ENCODE results near the gene ARL4D. TPM values are rescaled to one million over a fixed set of nuclear protein-coding genes. Genes with fewer than 3 reads are reported as not detected.
"Not testable (repeated sequence)": the region's sequence is repeated elsewhere in the genome, so short reads cannot be mapped to it uniquely, and the experiment has no call there.

ARL4D gene
- total RNA-seq, 2 donors from 2014 or later = 1.7 to 2.5 TPM

DNA sequence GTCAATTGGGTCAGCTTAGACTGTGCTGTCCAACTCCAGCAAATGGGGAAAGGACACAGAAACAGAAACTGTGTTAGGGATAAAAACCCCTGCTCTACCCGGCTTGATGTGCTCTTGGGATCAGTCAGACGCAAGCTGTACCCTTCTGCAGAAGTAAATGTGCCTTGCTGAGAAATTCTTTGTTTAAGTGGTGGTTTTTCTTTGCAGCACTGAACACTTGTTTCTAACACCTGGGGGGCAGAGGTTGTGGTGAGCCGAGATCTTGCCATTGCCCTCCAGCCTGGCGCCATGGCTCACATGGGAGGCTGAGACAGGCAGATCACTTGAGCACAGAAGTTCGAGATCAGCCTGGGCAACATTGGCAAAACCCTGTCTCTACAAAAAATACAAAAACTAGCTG lies 18.5 kb upstream of the ARL4D start:
- peaks cover 3% of the 10 kb centered on the region for H3K4me1 Mint-ChIP-seq
- H3K27me3 Mint-ChIP-seq = no peaks in the 10 kb centered on the region
- no peaks in the 10 kb centered on the region for H3K36me3 Mint-ChIP-seq (ENCODE audit: low read depth)
- no peak overlapping the region for H3K4me3 Mint-ChIP-seq
- no peaks in the 10 kb centered on the region for H3K9me3 Mint-ChIP-seq
- ATAC-seq (replicated peaks) = no peak
- H3K27ac Mint-ChIP-seq = no peak overlapping the region

DNA sequence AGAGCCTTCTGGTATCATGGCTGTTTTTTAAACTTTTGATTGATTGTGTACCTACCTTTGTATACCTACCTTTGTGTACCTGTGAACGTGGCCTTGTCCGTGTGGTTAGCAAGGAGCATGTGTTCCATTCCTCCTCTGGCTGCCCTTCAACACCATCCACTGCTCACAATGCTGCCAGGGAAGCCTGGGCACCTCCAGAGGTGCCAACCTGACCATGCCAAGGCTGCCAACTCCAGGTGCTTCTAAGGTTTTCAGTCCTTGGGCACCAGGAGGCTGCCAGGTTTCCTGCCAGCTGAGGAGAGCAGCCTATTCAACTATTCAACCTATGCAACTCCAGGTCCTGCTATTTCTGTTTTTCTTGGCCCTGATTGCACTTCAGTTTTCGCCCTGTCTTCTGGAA lies 17.6 kb upstream of the ARL4D start:
- Mint-ChIP-seq H3K27ac (no peak overlapping the region), H3K27me3 (no peaks in the 10 kb centered on the region), H3K36me3 (ENCODE audit: low read depth) (no peaks in the 10 kb centered on the region), H3K4me1 (peaks cover 3% of the 10 kb centered on the region), H3K4me3 (no peak overlapping the region), H3K9me3 (no peaks in the 10 kb centered on the region)
- ATAC-seq (replicated peaks) = no peak

DNA sequence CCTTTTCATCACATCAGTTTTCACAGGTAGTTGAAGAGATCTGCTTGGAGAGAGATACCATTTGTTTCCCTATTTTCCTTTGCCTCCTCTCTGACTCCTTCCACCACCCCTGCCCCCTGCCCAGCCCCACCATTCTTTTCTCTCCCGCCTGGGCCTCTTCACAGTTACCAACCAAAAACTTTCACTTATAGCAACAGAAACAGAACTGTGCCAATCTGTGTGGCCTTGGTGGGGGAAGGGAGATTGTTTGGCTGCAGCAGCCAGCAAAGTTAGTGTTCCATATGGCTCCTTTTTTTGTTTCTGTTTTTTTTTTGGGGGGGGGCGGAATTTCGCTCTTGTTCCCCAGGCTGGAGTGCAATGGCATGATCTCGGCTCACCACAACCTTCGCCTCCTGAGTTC lies 17.2 kb upstream of the ARL4D start:
- peaks cover 3% of the 10 kb centered on the region for H3K4me1 Mint-ChIP-seq
- no peaks in the 10 kb centered on the region for H3K9me3 Mint-ChIP-seq
- no peak overlapping the region for H3K4me3 Mint-ChIP-seq
- no peaks in the 10 kb centered on the region for H3K27me3 Mint-ChIP-seq
- H3K27ac Mint-ChIP-seq = no peak overlapping the region
- no peak for ATAC-seq (replicated peaks)
- no peaks in the 10 kb centered on the region for H3K36me3 Mint-ChIP-seq (ENCODE audit: low read depth)

DNA sequence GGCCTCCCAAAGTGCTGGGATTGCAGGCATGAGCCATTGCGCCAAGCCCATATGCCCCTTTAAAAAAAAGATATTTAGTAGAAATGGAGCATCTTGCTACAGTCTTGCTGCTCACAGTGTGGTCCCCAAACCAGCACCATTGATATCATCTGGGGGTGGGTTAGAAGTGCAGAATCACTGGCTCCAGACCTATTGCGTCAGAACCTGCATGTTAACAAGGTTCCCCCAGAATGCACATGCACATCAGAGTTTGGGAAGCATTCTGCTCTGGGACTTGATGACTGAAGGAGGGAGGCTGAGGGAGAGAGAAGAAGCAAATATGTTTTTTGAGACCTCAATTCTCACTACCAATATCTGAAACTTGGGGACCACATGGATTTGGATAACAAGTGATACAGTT lies 16.0 kb upstream of the ARL4D start:
- no peak overlapping the region for H3K27ac Mint-ChIP-seq
- peaks cover 8% of the 10 kb centered on the region for H3K4me1 Mint-ChIP-seq
- H3K9me3 Mint-ChIP-seq = no peaks in the 10 kb centered on the region
- H3K4me3 Mint-ChIP-seq = no peak overlapping the region
- no peak for ATAC-seq (replicated peaks)
- H3K36me3 Mint-ChIP-seq (ENCODE audit: low read depth) = no peaks in the 10 kb centered on the region
- H3K27me3 Mint-ChIP-seq = no peaks in the 10 kb centered on the region

DNA sequence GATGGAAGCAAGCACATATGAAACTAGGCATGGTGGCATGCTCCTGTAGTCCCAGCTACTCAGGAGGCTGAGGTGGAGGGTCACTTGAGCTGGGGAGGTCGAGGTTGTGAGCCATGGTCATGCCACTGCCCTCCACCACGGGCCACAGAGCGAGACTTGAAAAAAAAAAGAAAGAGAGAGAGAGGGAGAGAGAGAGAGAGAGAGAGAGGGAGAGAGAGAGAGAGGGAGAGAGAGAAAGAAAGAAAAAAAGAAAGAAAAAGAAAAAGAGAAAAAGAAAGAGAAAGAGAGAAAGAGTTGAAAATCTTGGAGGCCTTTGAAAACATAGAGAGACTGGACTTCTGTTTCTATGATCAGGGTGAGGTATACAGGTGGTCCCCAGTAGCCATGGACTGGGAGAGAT lies 15.4 kb upstream of the ARL4D start:
- Mint-ChIP-seq H3K36me3 (ENCODE audit: low read depth) (peaks cover 4% of the 10 kb centered on the region), H3K9me3 (no peaks in the 10 kb centered on the region), H3K27ac (no peak overlapping the region), H3K4me3 (no peak overlapping the region), H3K27me3 (no peaks in the 10 kb centered on the region), H3K4me1 (peaks cover 8% of the 10 kb centered on the region)
- no peak for ATAC-seq (replicated peaks)

DNA sequence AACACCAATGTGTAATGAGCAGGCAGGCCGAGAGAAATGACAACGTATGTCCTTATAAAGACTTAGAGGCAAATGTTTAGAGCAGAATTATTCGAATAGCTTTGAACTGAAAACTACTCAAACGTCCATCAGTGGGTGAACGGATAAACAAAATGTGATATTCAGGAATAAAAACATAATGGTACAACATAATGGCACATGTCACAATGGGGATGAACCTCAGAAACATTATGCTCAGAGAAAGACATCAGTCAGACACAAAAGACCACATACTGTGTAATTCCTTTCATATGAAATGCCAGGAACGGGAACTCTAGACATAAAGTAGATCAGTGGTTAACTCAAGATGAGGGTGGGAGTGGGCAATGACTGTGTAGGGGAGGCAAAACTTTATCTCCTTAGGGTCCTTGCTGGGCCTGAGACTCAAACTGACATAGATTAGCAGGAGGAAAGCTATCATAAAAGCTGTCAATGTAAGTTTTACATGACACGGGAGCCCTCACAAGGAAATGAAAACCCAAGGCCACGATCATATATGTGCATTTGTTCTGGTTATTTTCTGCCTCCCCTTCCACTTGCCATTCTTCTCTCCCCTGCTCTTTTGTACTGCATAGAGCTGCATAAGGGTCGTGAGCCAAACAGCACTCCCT lies 14.8 kb upstream of the ARL4D start:
- Mint-ChIP-seq H3K27ac (no peak overlapping the region), H3K4me3 (no peak overlapping the region), H3K36me3 (ENCODE audit: low read depth) (peaks cover 6% of the 10 kb centered on the region), H3K9me3 (no peaks in the 10 kb centered on the region), H3K4me1 (peaks cover 8% of the 10 kb centered on the region), H3K27me3 (no peaks in the 10 kb centered on the region)
- ATAC-seq (replicated peaks) = no peak

DNA sequence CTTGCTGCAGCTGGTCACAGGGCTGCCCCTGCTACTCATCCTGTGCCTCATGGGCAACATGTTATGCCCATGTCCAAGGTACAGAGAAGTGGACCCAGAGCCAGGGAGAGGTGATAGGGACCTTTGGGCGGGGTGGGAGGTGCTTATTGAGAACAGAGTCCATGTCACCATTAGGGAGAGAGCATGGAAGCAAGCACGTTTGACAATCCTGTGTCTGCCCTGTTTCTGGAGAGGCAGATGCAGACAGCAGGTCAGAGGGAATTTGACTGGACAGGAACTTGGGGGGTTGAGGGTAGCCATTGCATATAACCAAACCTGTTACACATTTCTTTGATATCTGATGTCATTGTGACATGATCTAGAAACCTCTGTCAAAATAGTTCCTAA lies 14.3 kb upstream of the ARL4D start:
- ATAC-seq (replicated peaks) = no peak
- H3K9me3 Mint-ChIP-seq = no peaks in the 10 kb centered on the region
- H3K36me3 Mint-ChIP-seq (ENCODE audit: low read depth) = peaks cover 6% of the 10 kb centered on the region
- no peak overlapping the region for H3K4me3 Mint-ChIP-seq
- no peaks in the 10 kb centered on the region for H3K27me3 Mint-ChIP-seq
- no peak overlapping the region for H3K27ac Mint-ChIP-seq
- H3K4me1 Mint-ChIP-seq = peaks cover 8% of the 10 kb centered on the region

DNA sequence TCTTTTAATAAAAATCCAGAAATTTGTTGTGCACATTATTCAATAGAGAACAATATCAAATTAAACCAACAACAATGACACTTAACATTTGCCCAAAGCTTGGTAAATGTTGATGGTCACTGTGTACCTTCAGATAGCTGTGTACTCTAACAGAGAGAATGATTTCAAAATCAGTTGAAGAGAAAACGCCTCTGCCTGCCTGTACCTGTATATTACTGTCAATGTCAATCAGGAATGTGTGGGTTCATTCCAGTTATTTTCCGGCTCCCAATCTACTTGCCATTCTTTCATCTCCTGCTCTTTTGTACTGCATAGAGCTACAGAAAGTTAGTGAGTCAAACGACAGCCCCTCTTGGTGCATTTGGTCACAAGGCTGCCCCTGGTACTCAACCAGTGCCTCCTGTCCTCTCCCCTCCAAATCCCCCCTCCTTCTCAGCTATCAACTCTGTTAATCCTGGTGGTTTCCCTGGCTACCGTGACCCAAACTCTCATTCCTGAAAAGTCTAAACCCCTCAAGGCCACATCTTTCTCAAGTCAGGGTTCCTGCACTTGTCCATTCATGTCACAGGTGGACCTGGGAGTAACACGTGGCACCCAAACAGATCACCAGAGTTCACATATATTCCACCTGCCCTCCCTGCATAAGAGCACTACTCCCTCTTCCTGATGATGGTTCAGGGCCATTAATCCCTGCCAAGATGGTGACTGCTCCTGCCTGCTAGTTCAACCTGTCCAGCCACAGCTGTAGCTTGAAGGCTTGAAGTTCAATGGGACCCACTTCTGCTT lies 13.6 kb upstream of the ARL4D start:
- Mint-ChIP-seq H3K9me3 (no peaks in the 10 kb centered on the region), H3K36me3 (ENCODE audit: low read depth) (peaks cover 6% of the 10 kb centered on the region), H3K27ac (no peak overlapping the region), H3K27me3 (no peaks in the 10 kb centered on the region), H3K4me3 (no peak overlapping the region), H3K4me1 (peaks cover 8% of the 10 kb centered on the region)
- no peak for ATAC-seq (replicated peaks)

DNA sequence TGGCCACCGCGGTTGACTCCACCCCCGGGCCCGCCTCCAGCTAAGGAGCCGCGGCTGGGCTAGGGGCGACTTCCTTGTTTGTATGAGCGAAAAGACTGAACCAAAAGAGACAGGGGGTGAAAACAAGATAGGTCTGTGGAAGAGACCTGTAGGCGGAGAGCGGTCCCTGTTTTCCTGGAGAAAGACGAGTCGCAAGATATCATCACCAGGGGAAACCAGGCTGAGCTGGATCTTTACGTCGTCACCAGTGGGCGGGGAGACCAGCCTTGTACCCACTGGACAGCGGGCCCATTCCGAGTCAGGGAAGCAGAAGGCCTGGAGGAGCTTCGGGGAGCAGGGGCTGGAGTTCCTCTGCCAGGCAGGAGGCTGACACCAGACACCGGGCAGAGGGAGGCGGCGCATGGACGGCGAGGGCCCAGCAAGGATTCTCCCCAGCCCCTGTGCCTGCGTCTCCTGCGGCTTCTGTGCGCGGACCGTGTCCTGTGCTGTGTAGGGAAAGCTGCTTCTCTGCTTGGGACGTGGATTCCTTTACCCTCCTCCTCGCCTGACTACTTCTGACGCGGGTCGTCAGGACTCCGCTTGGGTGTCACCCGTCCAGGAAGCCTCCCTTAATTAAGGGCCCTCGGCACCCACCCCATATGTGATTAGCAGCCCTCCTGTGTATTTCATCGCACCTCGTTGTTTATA lies 10.3 kb upstream of the ARL4D start:
- Mint-ChIP-seq H3K36me3 (ENCODE audit: low read depth) (peaks cover 6% of the 10 kb centered on the region), H3K27me3 (no peaks in the 10 kb centered on the region), H3K27ac (peak overlapping the region; percentile 92), H3K4me1 (peaks cover 8% of the 10 kb centered on the region), H3K4me3 (peak overlapping the region; percentile 89), H3K9me3 (no peaks in the 10 kb centered on the region)
- ATAC-seq (replicated peaks) = peak; percentile 86

DNA sequence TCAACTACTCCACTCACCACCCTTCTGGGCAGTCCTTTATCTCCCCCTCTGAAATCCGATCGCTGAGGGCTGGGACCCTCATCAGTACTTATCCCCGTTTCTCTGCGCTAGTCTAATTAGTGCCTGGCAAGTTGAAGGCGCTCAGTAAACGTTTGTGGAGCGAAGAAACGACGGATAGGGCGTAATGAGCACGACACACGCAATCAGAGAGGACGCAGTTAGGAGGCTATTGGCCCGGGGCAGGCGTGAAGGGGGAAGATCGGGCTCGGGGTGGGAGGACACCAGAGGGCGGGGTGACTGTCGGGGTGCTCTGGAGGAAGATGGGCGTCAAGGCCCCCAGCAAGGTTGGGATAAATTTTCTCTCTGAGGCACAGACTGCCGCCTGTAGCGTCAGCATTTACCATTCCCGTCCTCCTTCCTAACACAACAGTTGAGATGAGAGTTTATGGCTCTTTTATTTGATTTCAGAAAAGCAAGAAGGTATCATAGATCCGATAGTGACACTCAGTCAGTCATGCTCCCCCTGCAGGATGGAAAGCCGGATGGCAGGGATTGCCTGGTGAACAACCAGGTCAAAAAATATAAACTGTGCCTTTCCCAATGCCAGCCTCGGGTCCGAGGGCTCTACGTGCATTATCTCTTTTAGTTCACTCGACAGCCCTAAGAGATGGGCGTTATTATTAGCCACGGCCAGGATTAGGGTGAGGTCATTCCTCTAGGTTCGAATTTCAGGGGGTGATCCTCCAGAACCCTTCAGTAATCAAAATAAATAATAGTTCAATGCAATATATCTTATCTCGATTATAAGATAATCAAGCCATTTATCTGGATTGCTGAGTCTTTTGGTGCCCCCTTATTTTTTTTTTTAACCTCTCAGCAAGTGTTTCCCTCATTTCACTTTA lies 9.5 kb upstream of the ARL4D start:
- Mint-ChIP-seq H3K4me1 (peaks cover 12% of the 10 kb centered on the region), H3K4me3 (peak overlapping the region; percentile 89), H3K27ac (peak overlapping the region; percentile 92), H3K36me3 (ENCODE audit: low read depth) (peaks cover 6% of the 10 kb centered on the region), H3K9me3 (no peaks in the 10 kb centered on the region), H3K27me3 (no peaks in the 10 kb centered on the region)
- peak; percentile 75 for ATAC-seq (replicated peaks)

DNA sequence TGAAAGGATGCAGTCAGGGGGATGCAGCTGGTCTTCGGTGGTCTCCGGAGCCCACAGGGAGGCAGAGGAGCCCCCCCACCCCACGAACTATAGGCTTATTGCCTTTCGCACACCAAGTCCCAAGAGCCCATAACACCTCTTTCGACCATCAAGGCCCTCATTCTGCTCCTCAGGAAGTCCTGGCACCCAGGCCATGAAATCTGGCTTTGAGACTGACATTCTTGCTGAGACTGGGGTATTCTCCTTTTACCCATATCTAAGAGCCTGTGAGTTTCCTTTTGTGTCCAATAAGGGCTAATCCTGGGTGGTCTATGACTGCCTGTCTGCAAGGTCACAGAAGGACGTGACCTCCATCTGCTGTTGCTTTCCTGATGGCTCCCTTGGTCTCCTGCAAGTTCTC lies 6.4 kb upstream of the ARL4D start:
- H3K9me3 Mint-ChIP-seq = no peaks in the 10 kb centered on the region
- no peak overlapping the region for H3K27ac Mint-ChIP-seq
- ATAC-seq (replicated peaks) = no peak
- no peaks in the 10 kb centered on the region for H3K27me3 Mint-ChIP-seq
- H3K4me3 Mint-ChIP-seq = no peak overlapping the region
- H3K4me1 Mint-ChIP-seq = peaks cover 7% of the 10 kb centered on the region
- peaks cover 6% of the 10 kb centered on the region for H3K36me3 Mint-ChIP-seq (ENCODE audit: low read depth)

DNA sequence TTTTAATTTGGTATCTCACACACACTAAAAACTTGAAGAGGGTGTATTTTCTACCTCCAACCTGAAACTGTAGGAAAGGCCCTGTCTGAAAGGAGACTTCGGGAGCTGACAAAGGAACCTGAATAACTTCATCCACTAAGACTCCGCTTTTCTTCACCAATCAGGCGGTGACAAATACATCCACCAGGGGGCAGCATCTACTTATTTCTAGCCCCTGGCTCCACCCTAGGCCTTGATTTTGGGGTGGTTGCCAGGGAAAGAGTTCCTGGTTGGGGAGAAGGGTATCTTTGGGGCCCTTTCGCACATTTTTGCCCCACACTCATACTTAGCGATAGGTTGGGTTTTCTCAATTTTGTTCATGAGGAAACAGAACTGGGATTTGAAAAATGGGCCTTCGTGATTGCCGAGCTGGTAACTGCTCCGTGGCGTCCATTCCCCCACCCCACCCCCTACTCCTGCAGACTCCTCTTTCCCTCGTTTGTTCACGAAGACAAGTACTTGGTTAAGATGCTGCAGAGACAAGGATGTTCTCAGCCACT lies 4.8 kb upstream of the ARL4D start:
- H3K4me1 Mint-ChIP-seq = peaks cover 13% of the 10 kb centered on the region
- H3K36me3 Mint-ChIP-seq (ENCODE audit: low read depth) = no peaks in the 10 kb centered on the region
- H3K27ac Mint-ChIP-seq = peak overlapping the region; percentile 85
- ATAC-seq (replicated peaks) = peak; percentile 58
- no peaks in the 10 kb centered on the region for H3K27me3 Mint-ChIP-seq
- H3K4me3 Mint-ChIP-seq = no peak overlapping the region
- H3K9me3 Mint-ChIP-seq = no peaks in the 10 kb centered on the region

DNA sequence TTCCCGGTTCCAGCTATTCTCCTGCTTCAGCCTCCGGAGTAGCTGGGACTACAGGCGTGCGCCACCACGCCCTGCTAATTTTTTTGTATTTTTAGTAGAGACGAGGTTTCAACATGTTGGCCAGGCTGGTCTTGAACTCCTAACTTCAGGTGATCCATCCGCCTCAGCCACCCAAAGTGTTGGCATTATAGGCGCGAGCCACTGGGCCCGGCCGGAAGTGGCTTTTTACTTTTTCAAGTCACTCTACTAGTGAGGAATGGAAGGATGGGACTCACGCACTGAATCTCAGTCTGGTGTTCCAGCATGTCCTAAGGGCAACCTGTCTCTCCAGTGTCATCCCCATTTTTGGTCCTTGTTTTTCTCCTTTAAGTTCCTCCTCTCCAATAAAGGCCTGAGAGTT lies 4.1 kb upstream of the ARL4D start:
- not testable (repeated sequence) for H3K9me3 Mint-ChIP-seq; ATAC-seq (replicated peaks); H3K4me3 Mint-ChIP-seq; H3K36me3 Mint-ChIP-seq (ENCODE audit: low read depth); H3K27me3 Mint-ChIP-seq
- H3K27ac Mint-ChIP-seq = peak overlapping the region; percentile 33
- peaks cover 13% of the 10 kb centered on the region for H3K4me1 Mint-ChIP-seq

DNA sequence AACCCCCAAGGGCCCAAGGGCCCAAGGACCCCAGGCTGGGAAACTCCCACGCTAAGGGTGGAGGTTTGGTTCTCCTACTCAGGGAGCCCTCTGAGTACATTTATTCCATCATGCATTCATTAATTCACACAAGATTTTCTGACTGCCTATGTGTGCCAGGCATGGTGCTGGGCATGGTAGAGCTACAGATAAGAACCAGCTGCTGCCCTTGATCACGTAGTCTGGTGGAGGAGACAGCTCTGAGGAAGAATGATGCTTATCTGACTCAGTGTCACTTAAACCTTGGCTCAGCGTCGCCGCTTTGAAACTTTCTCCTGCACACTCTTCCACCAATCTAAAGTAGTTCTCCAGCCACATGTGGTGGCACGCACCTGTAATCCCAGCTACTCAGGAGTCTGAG lies 3.6 kb upstream of the ARL4D start:
- no peaks in the 10 kb centered on the region for H3K36me3 Mint-ChIP-seq (ENCODE audit: low read depth)
- no peak overlapping the region for H3K4me3 Mint-ChIP-seq
- no peaks in the 10 kb centered on the region for H3K27me3 Mint-ChIP-seq
- H3K27ac Mint-ChIP-seq = peak overlapping the region; percentile 33
- ATAC-seq (replicated peaks) = no peak
- no peaks in the 10 kb centered on the region for H3K9me3 Mint-ChIP-seq
- peaks cover 13% of the 10 kb centered on the region for H3K4me1 Mint-ChIP-seq

Data from activated T-helper 17 cell treated with anti-CD3 and anti-CD28 coated beads, Interleukin-2, amount 50 U/mL, for 72 hours (primary cell).